WTC11 (cell line): ENCODE results near the gene PAQR4. TPM values are rescaled to one million over a fixed set of nuclear protein-coding genes. Genes with fewer than 3 reads are reported as not detected.

Experiments used
- AFF4 ChIP-seq: sonication (generic); formaldehyde crosslinking; IDR thresholded peaks from 2 replicates; pipeline ENCODE4 v1.8.1; 2023; ENCODE audit warnings: mild to moderate bottlenecking, missing genetic modification reagents, borderline replicate concordance
- AR ChIP-seq: fragments of 250-450 bp; sonication (Bioruptor Pico); IDR thresholded peaks from 2 replicates; pipeline ENCODE4 v1.9.0; 2021; ENCODE audit warnings: mild to moderate bottlenecking
- ARID4B ChIP-seq: sonication (generic); formaldehyde crosslinking; IDR thresholded peaks from 2 replicates; pipeline ENCODE4 v1.8.0; 2023; ENCODE audit warnings: missing genetic modification reagents, mild to moderate bottlenecking, borderline replicate concordance
- ATF6 ChIP-seq: sonication (generic); formaldehyde crosslinking; IDR thresholded peaks from 2 replicates; pipeline ENCODE4 v1.8.1; 2023; ENCODE audit warnings: mild to moderate bottlenecking, missing genetic modification reagents
- E2F5 ChIP-seq: sonication (generic); formaldehyde crosslinking; IDR thresholded peaks from 2 replicates; pipeline ENCODE4 v1.8.1; 2022; ENCODE audit warnings: mild to moderate bottlenecking, moderate library complexity, missing genetic modification reagents
- ETV6 ChIP-seq: sonication (generic); formaldehyde crosslinking; IDR thresholded peaks from 2 replicates; pipeline ENCODE4 v1.8.1; 2022; ENCODE audit warnings: mild to moderate bottlenecking, missing genetic modification reagents
- KAT7 ChIP-seq: sonication (generic); formaldehyde crosslinking; IDR thresholded peaks from 2 replicates; pipeline ENCODE4 v1.8.1; 2023; ENCODE audit warnings: missing genetic modification reagents, mild to moderate bottlenecking, borderline replicate concordance
- NFATC4 ChIP-seq: fragments of 250-450 bp; sonication (Bioruptor Pico); IDR thresholded peaks from 2 replicates; pipeline ENCODE4 v1.9.0; 2021; ENCODE audit warnings: mild to moderate bottlenecking
- NR1H2 ChIP-seq: sonication (generic); formaldehyde crosslinking; IDR thresholded peaks from 2 replicates; pipeline ENCODE4 v1.9.0; 2021; ENCODE audit warnings: mild to moderate bottlenecking, moderate library complexity, missing genetic modification reagents
- NR2C2 ChIP-seq: sonication (generic); formaldehyde crosslinking; IDR thresholded peaks from 2 replicates; pipeline ENCODE4 v1.8.0; 2022; ENCODE audit warnings: mild to moderate bottlenecking, missing genetic modification reagents
- PRRX2 ChIP-seq: fragments of 250-450 bp; sonication (Bioruptor Pico); IDR thresholded peaks from 2 replicates; pipeline ENCODE4 v1.8.0; 2021; ENCODE audit warnings: mild to moderate bottlenecking
- RORB ChIP-seq: fragments of 250-450 bp; sonication (Bioruptor Pico); IDR thresholded peaks from 2 replicates; pipeline ENCODE4 v1.9.0; 2021; ENCODE audit warnings: mild to moderate bottlenecking
- SMAD4 ChIP-seq: sonication (generic); formaldehyde crosslinking; IDR thresholded peaks from 2 replicates; pipeline ENCODE4 v1.8.0; 2022; ENCODE audit warnings: mild to moderate bottlenecking, missing genetic modification reagents
- SOX15 ChIP-seq: fragments of 250-450 bp; sonication (Bioruptor Pico); IDR thresholded peaks from 2 replicates; pipeline ENCODE4 v1.9.0; 2021; ENCODE audit warnings: mild to moderate bottlenecking
- USF1 ChIP-seq: sonication (generic); formaldehyde crosslinking; IDR thresholded peaks from 2 replicates; pipeline ENCODE4 v1.8.0; 2022; ENCODE audit warnings: mild to moderate bottlenecking, missing genetic modification reagents
- ZNF121 ChIP-seq: sonication (generic); formaldehyde crosslinking; IDR thresholded peaks from 2 replicates; pipeline ENCODE4 v1.8.0; 2023; ENCODE audit warnings: missing genetic modification reagents
- ZNF232 ChIP-seq: sonication (generic); formaldehyde crosslinking; IDR thresholded peaks from 2 replicates; pipeline ENCODE4 v1.8.0; 2022; ENCODE audit warnings: mild to moderate bottlenecking, missing genetic modification reagents
- ZNF317 ChIP-seq: sonication (generic); formaldehyde crosslinking; IDR thresholded peaks from 2 replicates; pipeline ENCODE4 v1.8.1; 2023; ENCODE audit warnings: low read depth, mild to moderate bottlenecking, moderate library complexity, missing genetic modification reagents, borderline replicate concordance
- ZNF416 ChIP-seq: fragments of 250-450 bp; sonication (Bioruptor Pico); IDR thresholded peaks from 2 replicates; pipeline ENCODE4 v1.9.0; 2021; ENCODE audit warnings: mild to moderate bottlenecking, inconsistent platforms
- ZNF423 ChIP-seq: fragments of 250-450 bp; sonication (Bioruptor Pico); IDR thresholded peaks from 2 replicates; pipeline ENCODE4 v2.1.2; 2022; ENCODE audit warnings: mild to moderate bottlenecking, moderate library complexity
- ZNF425 ChIP-seq: fragments of 250-450 bp; sonication (Bioruptor Pico); conservative IDR thresholded peaks from 2 replicates; pipeline ENCODE4 v1.9.0; 2021; ENCODE audit warnings: mild to moderate bottlenecking
- ZNF671 ChIP-seq: fragments of 250-450 bp; sonication (Bioruptor Pico); IDR thresholded peaks from 2 replicates; pipeline ENCODE4 v1.8.0; 2021; ENCODE audit warnings: mild to moderate bottlenecking
- total RNA-seq: library from RNA; stranded (reverse); gene quantifications from 3 replicates; pipeline ENCODE4 v1.2.3, GENCODE V29; 2021

PAQR4 gene
- total RNA-seq, 1 experiment from 2014 or later, result 32.4 TPM

GRCh38 chr16:2980227-2981176 lies 11.4 kb downstream of the PAQR4 start, which contains the start of gene PKMYT1 (continued):
- no peak for TF ChIP-seq PRRX2
- no peak for TF ChIP-seq AFF4 (CRISPR knock-in tag)
- TF ChIP-seq NR2C2 (CRISPR knock-in tag), result no peak
- TF ChIP-seq ZNF317 (CRISPR knock-in tag), result no peak; the same call in 1 of the 2 replicates
- TF ChIP-seq ATF6 (CRISPR knock-in tag), result no peak
- TF ChIP-seq ZNF671, result no peak
- TF ChIP-seq SOX15 (CRISPR knock-in tag), result no peak
- TF ChIP-seq ZNF423 (CRISPR knock-in tag), result peak; percentile 31; the same call in 1 of the 2 replicates
- no peak for TF ChIP-seq SMAD4 (CRISPR knock-in tag)
- no peak for TF ChIP-seq ZNF232 (CRISPR knock-in tag)
- no peak for TF ChIP-seq ZNF416 (CRISPR knock-in tag)
- no peak for TF ChIP-seq NR1H2 (CRISPR knock-in tag)
- peak; percentile 80; the same call in 1 of the 2 replicates for TF ChIP-seq ETV6 (CRISPR knock-in tag)
- no peak for TF ChIP-seq AR (CRISPR knock-in tag)
- peak; percentile 56 for TF ChIP-seq E2F5
- no peak for TF ChIP-seq ZNF121 (CRISPR knock-in tag)
- TF ChIP-seq ZNF425 (CRISPR knock-in tag), result no peak
- TF ChIP-seq ARID4B (CRISPR knock-in tag), result no peak
- no peak for TF ChIP-seq USF1
- TF ChIP-seq RORB (CRISPR knock-in tag), result no peak
- TF ChIP-seq NFATC4, result no peak
- no peak for TF ChIP-seq KAT7
